H1 (cell line): ENCODE measurements around the gene PGM1. TPM values are rescaled to one million over a fixed set of nuclear protein-coding genes. Genes with fewer than 3 reads are reported as not detected.

Experiments
- BACH1 ChIP-seq: IDR thresholded peaks from 2 replicates; pipeline ENCODE4 v1.6.1; 2012; ENCODE audit warnings: low read length, improper control_type of control experiment
- NRF1 ChIP-seq: IDR thresholded peaks from 2 replicates; pipeline ENCODE4 v1.6.1; 2011; ENCODE audit warnings: mild to moderate bottlenecking, low read depth, low read length, improper control_type of control experiment
- SRF ChIP-seq: IDR thresholded peaks from 2 replicates; pipeline ENCODE4 v1.6.1; 2011; ENCODE audit warnings: mild to moderate bottlenecking, low read depth, low read length, moderate library complexity
- SUZ12 ChIP-seq: fragments of 200-600 bp; sonication (generic); IDR thresholded peaks from 2 replicates; pipeline ENCODE4 v1.6.1; 2012; ENCODE audit warnings: mild to moderate bottlenecking, inconsistent platforms, low read length, moderate library complexity, mixed read lengths
- YY1 ChIP-seq: IDR thresholded peaks from 2 replicates; pipeline ENCODE4 v1.6.1; 2011; ENCODE audit warnings: low read depth, mild to moderate bottlenecking, low read length
- polyA plus RNA-seq, 7 experiments: library from polyadenylated mRNA; depleted of rRNA in 3 of 7; stranded (reverse) in 5 of 7; unstranded in 2 of 7; fragments of >200 nt in 5 of 7; fragments of 200-250 nt in 2 of 7; gene quantifications; 1 replicate in 5 of 7; 2 replicates in 1 of 7; 4 replicates in 1 of 7; pipeline versions ENCODE4 v1.2.1 to v1.2.3, GENCODE V29; 2011 to 2013; ENCODE audit warnings: missing spikeins in 2 of 7, mixed read lengths in 2 of 7
- total RNA-seq: library from RNA; stranded (reverse); fragmentation: NEBNext Ultra II Directional; extraction: Animal tissue kit (Norgen Biotek cat#: 25700); gene quantifications from 2 replicates; pipeline ENCODE4 v1.2.1, GENCODE V29; 2021

PGM1 gene
- total and polyA plus RNA-seq, 2 of the 8 experiments (the other 6 are each of a cell fraction or from before 2014, with no cell fraction given) = 33.0 to 65.4 TPM

- no peak for TF ChIP-seq NRF1
- TF ChIP-seq BACH1 = no peak
- no peak for TF ChIP-seq YY1
- TF ChIP-seq SUZ12 = no peak
- no peak for TF ChIP-seq SRF
Observed at GRCh38 chr1:63665410-63665809, 72.2 kb downstream of the PGM1 start (continued).
